ENCODE measurements around the gene KIAA0513. TPM values are rescaled to one million over a fixed set of nuclear protein-coding genes. Genes with fewer than 3 reads are reported as not detected.

The KIAA0513 gene
- total RNA-seq, 1 donor from 2014 or later = 131 TPM

GRCh38 chr16:85040685-85041084, 13.1 kb downstream of the KIAA0513 start:
- no peak overlapping the region for H3K27ac ChIP-seq
- no peaks in the 10 kb centered on the region for H3K9me3 ChIP-seq
- H3K4me3 ChIP-seq = no peak overlapping the region

GRCh38 chr16:85041219-85042166, 13.9 kb downstream of the KIAA0513 start:
- no peaks in the 10 kb centered on the region for H3K4me1 ChIP-seq
- H3K9me3 ChIP-seq = no peaks in the 10 kb centered on the region
- no peak for DNase-seq (ENCODE audit: low spot score in 2 of 2)
- intact Hi-C loops (cut with DNase I) = no loop called here
- no peaks in the 10 kb centered on the region for H3K27me3 ChIP-seq
- no peak overlapping the region for H3K27ac ChIP-seq
- no peak for TF ChIP-seq CTCF (IDR thresholded peaks at IDR 0.05)
- H3K36me3 ChIP-seq = no peaks in the 10 kb centered on the region
- H3K4me3 ChIP-seq = no peak overlapping the region

More at GRCh38 chr16:85040685-85041084, 13.1 kb downstream of the KIAA0513 start:
- no peak for TF ChIP-seq CTCF (IDR thresholded peaks at IDR 0.05)
- no peak for DNase-seq (ENCODE audit: low spot score in 2 of 2)
- intact Hi-C loops (cut with DNase I) = no loop called here
- no peaks in the 10 kb centered on the region for H3K27me3 ChIP-seq
- H3K4me1 ChIP-seq = no peaks in the 10 kb centered on the region
- H3K36me3 ChIP-seq = no peaks in the 10 kb centered on the region

- Histone ChIP-seq H3K4me3 (no peak overlapping the region), H3K4me1 (no peaks in the 10 kb centered on the region), H3K9me3 (no peaks in the 10 kb centered on the region), H3K27ac (no peak overlapping the region), H3K36me3 (no peaks in the 10 kb centered on the region), H3K27me3 (no peaks in the 10 kb centered on the region)
- no peak for DNase-seq (ENCODE audit: low spot score in 2 of 2)
- TF ChIP-seq CTCF (IDR thresholded peaks at IDR 0.05) = no peak
- intact Hi-C loops (cut with DNase I) = no loop called here
These were observed 14.6 kb downstream of the KIAA0513 start for GRCh38 chr16:85042167-85042526.

GRCh38 chr16:85042606-85043005, 15.0 kb downstream of the KIAA0513 start:
- no peaks in the 10 kb centered on the region for H3K9me3 ChIP-seq
- H3K27me3 ChIP-seq = no peaks in the 10 kb centered on the region
- no peak for TF ChIP-seq CTCF (IDR thresholded peaks at IDR 0.05)
- no peaks in the 10 kb centered on the region for H3K4me1 ChIP-seq
- H3K27ac ChIP-seq = no peak overlapping the region
- DNase-seq (ENCODE audit: low spot score in 2 of 2) = no peak
- intact Hi-C loops (cut with DNase I) = no loop called here
- no peak overlapping the region for H3K4me3 ChIP-seq
- no peaks in the 10 kb centered on the region for H3K36me3 ChIP-seq

GRCh38 chr16:85045077-85045476, 17.5 kb downstream of the KIAA0513 start:
- DNase-seq (ENCODE audit: low spot score in 2 of 2) = no peak
- H3K4me3 ChIP-seq = no peak overlapping the region
- intact Hi-C loops (cut with DNase I) = no loop called here
- H3K27me3 ChIP-seq = no peaks in the 10 kb centered on the region
- no peak overlapping the region for H3K27ac ChIP-seq
- no peaks in the 10 kb centered on the region for H3K36me3 ChIP-seq
- H3K9me3 ChIP-seq = no peaks in the 10 kb centered on the region
- TF ChIP-seq CTCF (IDR thresholded peaks at IDR 0.05) = no peak
- H3K4me1 ChIP-seq = no peaks in the 10 kb centered on the region

Measured in ascending aorta (tissue), 2 donors.